Spleen (tissue), 7 donors: ENCODE results near the gene NUDT3.

Experiments used
- CTCF ChIP-seq, 11 experiments: fragments of 200-600 bp in 7 of 11; fragments of 450-650 bp in 4 of 11; sonication (generic) in 4 of 11; IDR thresholded peaks in 8 of 11; conservative IDR thresholded peaks in 3 of 11; 1 replicate in 7 of 11; 2 replicates in 4 of 11; pipeline versions ENCODE4 v1.4.0 to v1.8.0; 2016 to 2021; ENCODE audit warnings: antibody characterized with exemption in 11 of 11, inconsistent platforms in 4 of 11, mild to moderate bottlenecking in 1 of 11
- POLR2A ChIP-seq, 3 donors: fragments of 450-650 bp; IDR thresholded peaks; one replicate each; pipeline ENCODE4 v1.5.1; 2017; ENCODE audit warnings: antibody characterized with exemption in 3 of 3, mild to moderate bottlenecking in 1 of 3
- POLR2AphosphoS5 ChIP-seq, 3 donors: sonication (generic); formaldehyde crosslinking; IDR thresholded peaks; one replicate each; pipeline ENCODE4 v1.5.1; 2017; ENCODE audit warnings: antibody characterized with exemption in 3 of 3
- donor health status: DM: no; HTN: no; CAD: no; lungs with moderate emphysema.
- donor health status: DM: no; HTN: no; CAD: no.
- donor health status: DM: no; HTN: no; CAD: no.

GRCh38 chr6:34302929-34303328, 89.5 kb downstream of the NUDT3 start:
- TF ChIP-seq CTCF (IDR thresholded peaks at IDR 0.05 in 8 of 11, conservative IDR thresholded peaks at IDR 0.05 in 3 of 11) (no peak), POLR2A (IDR thresholded peaks at IDR 0.05) (no peak), POLR2AphosphoS5 (IDR thresholded peaks at IDR 0.05) (no peak)
